HepG2 (cell line): ENCODE measurements around the gene IL1RAPL1. TPM values are rescaled to one million over a fixed set of nuclear protein-coding genes. Genes with fewer than 3 reads are reported as not detected.

Experiments
- ATAC-seq: fragments of 200-7000 bp; cut with Tn5 transposase; 3 replicates; pipeline ENCODE4 v1.9.1; 2020; ENCODE audit warnings: mild to moderate bottlenecking, moderate library complexity
- BruUV-seq: library from RNA; stranded (reverse); fragments of 400-500 nt; replicated peaks from 2 replicates; lab custom pipeline; 2021; lab: Mats Ljungman, UMichigan
- CTCF ChIA-PET: fragments of 300-600 bp; formaldehyde crosslinking; extraction: SDS; loops from one replicate; lab custom pipeline; 2021; ENCODE audit warnings: low total read pairs, inconsistent platforms, low intra/inter-chr PET ratio; lab: Yijun Ruan, JAX
- POLR2A ChIA-PET: fragments of 350-600 bp; sonication (Branson Sonifier 250); formaldehyde crosslinking; loops from one replicate; lab custom pipeline; 2020; ENCODE audit warnings: antibody characterized with exemption, inconsistent platforms; lab: Yijun Ruan, JAX
- DNase-seq: peaks from one replicate; pipeline ENCODE4 v3.0.0-alpha.2; 2015; ENCODE audit warnings: low spot score
- FAIRE-seq: peaks from 3 replicates; lab custom pipeline; 2011; peaks lifted over from hg19 to GRCh38; lab: Jason Lieb, UNC
- H2AFZ ChIP-seq: one replicate; pipeline ENCODE4 v1.6.1; 2011; ENCODE audit warnings: low read length, inconsistent platforms
- H3K27ac ChIP-seq: fragments of 300-600 bp; 3 replicates; pipeline ENCODE4 v1.8.0; 2011; ENCODE audit warnings: mixed run types, mild to moderate bottlenecking, mixed read lengths, low read length, inconsistent platforms; ENCODE audit not compliant: insufficient read depth; ENCODE audit errors: extremely low read length
- H3K27me3 ChIP-seq, 2 experiments: fragments of 200-600 bp in 1 of 2; 2 replicates in 1 of 2; 3 replicates in 1 of 2; pipeline versions ENCODE4 v1.6.0 to v1.8.0; 2011; ENCODE audit warnings: low read length in 2 of 2, mild to moderate bottlenecking in 2 of 2, moderate library complexity in 2 of 2, inconsistent platforms in 1 of 2; ENCODE audit not compliant: insufficient read depth in 2 of 2, control insufficient read depth in 1 of 2
- H3K36me3 ChIP-seq, 2 experiments: fragments of 200-600 bp in 1 of 2; replicated peaks in 1 of 2; 2 replicates in 1 of 2; 3 replicates in 1 of 2; pipeline versions ENCODE4 v1.5.1 to v1.8.0; 2011; ENCODE audit warnings: low read length in 2 of 2, inconsistent platforms in 1 of 2; ENCODE audit not compliant: insufficient read depth in 2 of 2, control insufficient read depth in 1 of 2
- H3K4me1 ChIP-seq: 2 replicates; pipeline ENCODE4 v1.5.1; 2012; ENCODE audit warnings: low read length, inconsistent platforms; ENCODE audit not compliant: insufficient read depth
- H3K4me2 ChIP-seq: 2 replicates; pipeline ENCODE4 v1.6.0; 2011; ENCODE audit warnings: low read depth, low read length, inconsistent platforms
- H3K4me3 ChIP-seq, 3 experiments: fragments of 200-600 bp in 1 of 3; sonication (generic), shearing (Covaris generic) in 1 of 3; replicated peaks in 1 of 3; 2 replicates each; pipeline ENCODE4 v1.5.1; 2011 to 2016; ENCODE audit warnings: low read length in 3 of 3, inconsistent platforms in 2 of 3, low read depth in 2 of 3, mild to moderate bottlenecking in 2 of 3, control low read depth in 1 of 3, mixed read lengths in 1 of 3; ENCODE audit not compliant: insufficient read depth in 1 of 3
- H3K79me2 ChIP-seq: one replicate; pipeline ENCODE4 v1.6.1; 2011; ENCODE audit warnings: low read length, inconsistent platforms; ENCODE audit not compliant: insufficient read depth
- H3K9ac ChIP-seq: 2 replicates; pipeline ENCODE4 v1.6.0; 2011; ENCODE audit warnings: mild to moderate bottlenecking, low read depth, low read length, inconsistent platforms; ENCODE audit not compliant: insufficient read depth
- H3K9me3 ChIP-seq: 2 replicates; pipeline ENCODE4 v1.5.1; 2012; ENCODE audit warnings: mild to moderate bottlenecking, low read length
- H4K20me1 ChIP-seq: 2 replicates; pipeline ENCODE4 v1.6.0; 2011; ENCODE audit warnings: inconsistent platforms, mild to moderate bottlenecking, low read length, moderate library complexity; ENCODE audit not compliant: insufficient read depth
- PBX2 ChIP-seq: IDR thresholded peaks from 2 replicates; pipeline ENCODE4 v1.6.1; 2016; ENCODE audit warnings: control low read depth
- ZNF138 ChIP-seq: sonication (generic); formaldehyde crosslinking; IDR thresholded peaks from 2 replicates; pipeline ENCODE4 v1.5.0; 2020; ENCODE audit warnings: mild to moderate bottlenecking, low read depth, missing genetic modification reagents
- ZNF598 ChIP-seq: sonication (generic); formaldehyde crosslinking; IDR thresholded peaks from 2 replicates; pipeline ENCODE4 v1.5.1; 2020; ENCODE audit warnings: mild to moderate bottlenecking, missing genetic modification reagents, borderline replicate concordance
- ZNF670 ChIP-seq: sonication (generic); formaldehyde crosslinking; IDR thresholded peaks from 2 replicates; pipeline ENCODE4 v1.8.0; 2022; ENCODE audit warnings: mild to moderate bottlenecking, missing genetic modification reagents, borderline replicate concordance
- ZNF687 ChIP-seq: sonication (generic); formaldehyde crosslinking; IDR thresholded peaks from 2 replicates; pipeline ENCODE4 v1.5.1; 2020; ENCODE audit warnings: mild to moderate bottlenecking, missing genetic modification reagents, moderate library complexity
- ZNF776 ChIP-seq: sonication (generic); formaldehyde crosslinking; IDR thresholded peaks from 2 replicates; pipeline ENCODE4 v1.4.0; 2020; ENCODE audit warnings: mild to moderate bottlenecking, missing genetic modification reagents
- ZXDC ChIP-seq: sonication (generic); formaldehyde crosslinking; IDR thresholded peaks from 2 replicates; pipeline ENCODE4 v1.5.0; 2020; ENCODE audit warnings: mild to moderate bottlenecking, missing genetic modification reagents
- WGBS: methylation state at CpG from one replicate; pipeline ENCODE4 v1.1.6; 2017; ENCODE audit warnings: low lambda C conversion rate; 5-methylcytosine and 5-hydroxymethylcytosine counted together
- in situ Hi-C: cut with HindIII; loops from 2 replicates; pipeline ENCODE4 v1.10.0; 2017; ENCODE audit warnings: low pct_unique_long_range_greater_than_20kb; ENCODE audit not compliant: extremely low pct_ligation_motif_present
- intact Hi-C: fragments of 100-400 bp; cut with micrococcal nuclease; formaldehyde crosslinking; loops from one replicate; pipeline ENCODE4 v1.10.0; 2022; ENCODE audit not compliant: unreplicated experiment
- polyA plus RNA-seq, 8 experiments: library from polyadenylated mRNA; depleted of rRNA in 3 of 8; stranded (reverse) in 7 of 8; unstranded in 1 of 8; fragments of >200 nt; fragmentation: Illumina TruSeq in 4 of 8; extraction: Trizol in 4 of 8; gene quantifications; 2 replicates each; pipeline versions ENCODE4 v1.2.1 to v1.2.3, GENCODE V29; 2011 to 2016; ENCODE audit warnings: low read depth in 4 of 8, missing spikeins in 1 of 8, mixed read lengths in 1 of 8; ENCODE audit not compliant: insufficient read depth in 1 of 8
- total RNA-seq, 5 experiments: library from RNA; depleted of rRNA; stranded (reverse); fragments of >200 nt; fragmentation: Illumina TruSeq; extraction: Trizol; gene quantifications; 2 replicates each; pipeline ENCODE4 v1.2.3, GENCODE V29; 2016; ENCODE audit warnings: low read depth in 1 of 5

IL1RAPL1 gene
- total and polyA plus RNA-seq, 2 of the 13 experiments (the other 11 are each of a cell fraction or from before 2014, with no cell fraction given): 0.04 TPM; not detected in 1

GRCh38 chrX:28639451-28639850 is 52.2 kb downstream of the IL1RAPL1 start:
- Histone ChIP-seq H4K20me1 (no peaks in the 10 kb centered on the region), H3K27ac (no peak overlapping the region), H3K4me3 (no peak overlapping the region), H3K4me1 (no peaks in the 10 kb centered on the region), H3K79me2 (no peaks in the 10 kb centered on the region), H3K9ac (no peak overlapping the region), H3K36me3 (no peaks in the 10 kb centered on the region), H3K4me2 (no peak overlapping the region), H3K27me3 (no peaks in the 10 kb centered on the region), H2AFZ (no peak overlapping the region), H3K9me3 (peaks cover 7% of the 10 kb centered on the region; the same call in 1 of the 2 replicates)
- in situ Hi-C loops (no loop called here), intact Hi-C loops (no loop called here)
- FAIRE-seq (no peak), DNase-seq (no peak), ATAC-seq (no peak)
- BruUV-seq: no TSS peak
- 66% methylated on average over 2 of the region's 2 CpGs for WGBS
- CTCF ChIA-PET: no interaction called here
- TF ChIP-seq PBX2 (CRISPR knock-in tag) (no peak), ZXDC (CRISPR knock-in tag) (no peak), ZNF598 (CRISPR knock-in tag) (no peak), ZNF687 (no peak), ZNF670 (CRISPR knock-in tag) (no peak), ZNF138 (CRISPR knock-in tag) (no peak), ZNF776 (CRISPR knock-in tag) (no peak)
- POLR2A ChIA-PET: no interaction called here
